HCT116 (cell line): ENCODE measurements around the gene RWDD2A. TPM values are rescaled to one million over a fixed set of nuclear protein-coding genes. Genes with fewer than 3 reads are reported as not detected.

Experiments used
- ATAC-seq: fragments of 200-7000 bp; cut with Tn5 transposase; 2 replicates; pipeline ENCODE4 v1.9.1; 2020; ENCODE audit warnings: mild to moderate bottlenecking, moderate library complexity
- BruUV-seq: library from RNA; stranded (reverse); fragments of 400-500 nt; replicated peaks from 2 replicates; lab custom pipeline; 2021; lab: Mats Ljungman, UMichigan
- CTCF ChIA-PET: fragments of 300-600 bp; sonication (Branson Sonifier 250); formaldehyde crosslinking; loops from one replicate; lab custom pipeline; 2021; ENCODE audit warnings: antibody characterized with exemption; lab: Charles Lee
- POLR2A ChIA-PET: fragments of 300-600, 350-600 bp; sonication (Branson Sonifier 250); formaldehyde crosslinking; loops from one replicate; lab custom pipeline; 2021; ENCODE audit warnings: antibody characterized with exemption; lab: Charles Lee
- RAD21 ChIA-PET, 2 experiments: fragments of 300-600 bp; sonication (Branson Sonifier 250); formaldehyde crosslinking; loops; one replicate each; lab custom pipeline; 2023; ENCODE audit warnings: low total read pairs in 2 of 2; ENCODE audit not compliant: uncharacterized antibody in 2 of 2, unreplicated experiment in 2 of 2, low non-redundant PET in 1 of 2; lab: Charles Lee
- DNase-seq: peaks from one replicate; pipeline ENCODE4 v3.0.0-alpha.2; 2010; ENCODE audit warnings: low read depth, low spot score
- H2AFZ ChIP-seq: fragments of 200-600 bp; shearing (Covaris generic), sonication (generic); 2 replicates; pipeline ENCODE4 v1.6.1; 2017; ENCODE audit warnings: low read depth, mixed run types, mixed read lengths, antibody characterized with exemption, low read length; ENCODE audit not compliant: poor library complexity, severe bottlenecking
- H3K27ac ChIP-seq: 2 replicates; pipeline ENCODE4 v1.5.1; 2012; ENCODE audit warnings: low read depth, low read length
- H3K27me3 ChIP-seq: fragments of 200-600 bp; sonication (generic); 2 replicates; pipeline ENCODE4 v1.6.1; 2016; ENCODE audit warnings: mixed run types, low read length, mixed read lengths; ENCODE audit not compliant: insufficient read depth
- H3K36me3 ChIP-seq, 2 experiments: fragments of 200-500 bp in 1 of 2; fragments of 200-600 bp in 1 of 2; sonication (Bioruptor generic) in 1 of 2; sonication (generic) in 1 of 2; 2 replicates each; pipeline versions ENCODE4 v1.5.1 to v1.6.1; 2014 to 2016; ENCODE audit warnings: low read length in 2 of 2, inconsistent platforms in 1 of 2, mixed read lengths in 1 of 2, mixed run types in 1 of 2; ENCODE audit not compliant: insufficient read depth in 2 of 2, control insufficient read depth in 1 of 2
- H3K4me1 ChIP-seq, 2 experiments: fragments of 200-600 bp in 1 of 2; sonication (generic) in 1 of 2; 2 replicates each; pipeline versions ENCODE4 v1.5.1 to v1.6.1; 2012 to 2017; ENCODE audit warnings: low read length in 2 of 2, inconsistent platforms in 1 of 2, mild to moderate bottlenecking in 1 of 2, mixed read lengths in 1 of 2, mixed run types in 1 of 2, moderate library complexity in 1 of 2; ENCODE audit not compliant: insufficient read depth in 2 of 2, control insufficient read depth in 1 of 2
- H3K4me2 ChIP-seq: fragments of 200-600 bp; sonication (generic); 2 replicates; pipeline ENCODE4 v1.6.1; 2017; ENCODE audit warnings: mixed run types, low read length, mixed read lengths
- H3K4me3 ChIP-seq, 2 experiments: fragments of 200-600 bp in 1 of 2; sonication (generic) in 1 of 2; replicated peaks in 1 of 2; 2 replicates each; pipeline ENCODE4 v1.5.1; 2011 to 2016; ENCODE audit warnings: low read length in 2 of 2, control low read depth in 1 of 2, low read depth in 1 of 2, mild to moderate bottlenecking in 1 of 2, mixed read lengths in 1 of 2, mixed run types in 1 of 2
- H3K79me2 ChIP-seq: fragments of 200-600 bp; sonication (generic); 2 replicates; pipeline ENCODE4 v1.6.1; 2017; ENCODE audit warnings: mild to moderate bottlenecking, mixed run types, low read length, moderate library complexity, mixed read lengths; ENCODE audit not compliant: insufficient read depth
- H3K9ac ChIP-seq: fragments of 200-600 bp; sonication (generic); 2 replicates; pipeline ENCODE4 v1.6.1; 2016; ENCODE audit warnings: low read length, mixed read lengths
- H3K9me2 ChIP-seq: fragments of 200-600 bp; sonication (generic), shearing (Covaris generic); 2 replicates; pipeline ENCODE4 v1.6.1; 2017; ENCODE audit warnings: mixed run types, mild to moderate bottlenecking, moderate library complexity; ENCODE audit not compliant: insufficient read depth
- H3K9me3 ChIP-seq, 2 experiments: fragments of 200-500 bp in 1 of 2; fragments of 200-600 bp in 1 of 2; sonication (Bioruptor generic) in 1 of 2; sonication (generic) in 1 of 2; 2 replicates each; pipeline ENCODE4 v1.6.1; 2014 to 2017; ENCODE audit warnings: low read length in 2 of 2, mixed read lengths in 2 of 2, inconsistent platforms in 1 of 2, low read depth in 1 of 2, mild to moderate bottlenecking in 1 of 2, mixed run types in 1 of 2, moderate library complexity in 1 of 2; ENCODE audit not compliant: control insufficient read depth in 1 of 2, insufficient read depth in 1 of 2
- H4K20me1 ChIP-seq: fragments of 200-600 bp; sonication (generic), shearing (Covaris generic); 2 replicates; pipeline ENCODE4 v1.6.1; 2017; ENCODE audit warnings: mixed run types, mild to moderate bottlenecking, moderate library complexity; ENCODE audit not compliant: insufficient read depth
- ATF3 ChIP-seq: IDR thresholded peaks from 2 replicates; pipeline ENCODE4 v1.6.1; 2012
- CBX3 ChIP-seq: IDR thresholded peaks from 2 replicates; pipeline ENCODE4 v1.6.1; 2012; ENCODE audit warnings: low read depth
- CEBPB ChIP-seq: IDR thresholded peaks from 2 replicates; pipeline ENCODE4 v1.6.1; 2012; ENCODE audit warnings: low read depth
- CTCF ChIP-seq, 3 experiments: fragments of 200-600 bp in 1 of 3; sonication (generic) in 1 of 3; IDR thresholded peaks in 2 of 3; conservative IDR thresholded peaks in 1 of 3; 2 replicates each; pipeline ENCODE4 v1.5.1; 2012 to 2017; ENCODE audit warnings: low read depth in 2 of 3, low read length in 2 of 3, antibody characterized with exemption in 1 of 3, borderline replicate concordance in 1 of 3, control low read depth in 1 of 3, mild to moderate bottlenecking in 1 of 3, mixed read lengths in 1 of 3, mixed run types in 1 of 3, moderate library complexity in 1 of 3; ENCODE audit not compliant: insufficient read depth in 1 of 3
- EGR1 ChIP-seq: IDR thresholded peaks from 2 replicates; pipeline ENCODE4 v1.6.1; 2012; ENCODE audit warnings: low read depth
- ELF1 ChIP-seq: IDR thresholded peaks from 2 replicates; pipeline ENCODE4 v1.6.1; 2012; ENCODE audit warnings: low read depth, borderline replicate concordance
- EZH2 ChIP-seq: fragments of 200-600 bp; sonication (generic); IDR thresholded peaks from 2 replicates; pipeline ENCODE4 v1.6.1; 2017; ENCODE audit warnings: antibody characterized with exemption, mixed run types
- EZH2phosphoT487 ChIP-seq: fragments of 200-600 bp; IDR thresholded peaks from 2 replicates; pipeline ENCODE4 v1.6.1; 2018; ENCODE audit warnings: antibody characterized with exemption, borderline replicate concordance
- JUND ChIP-seq: IDR thresholded peaks from 2 replicates; pipeline ENCODE4 v1.6.1; 2012
- MAX ChIP-seq: IDR thresholded peaks from 2 replicates; pipeline ENCODE4 v1.6.1; 2012
- POLR2AphosphoS5 ChIP-seq: IDR thresholded peaks from 2 replicates; pipeline ENCODE4 v1.6.1; 2011; ENCODE audit warnings: mild to moderate bottlenecking, low read depth, low read length, moderate library complexity
- RAD21 ChIP-seq: IDR thresholded peaks from 2 replicates; pipeline ENCODE4 v1.6.1; 2012; ENCODE audit warnings: low read depth, mild to moderate bottlenecking
- REST ChIP-seq: IDR thresholded peaks from 2 replicates; pipeline ENCODE4 v1.6.1; 2012; ENCODE audit warnings: low read depth
- SIN3A ChIP-seq: IDR thresholded peaks from 2 replicates; pipeline ENCODE4 v1.6.1; 2012; ENCODE audit warnings: low read depth
- SP1 ChIP-seq: IDR thresholded peaks from 2 replicates; pipeline ENCODE4 v1.6.1; 2012; ENCODE audit warnings: low read depth
- SRF ChIP-seq: IDR thresholded peaks from 2 replicates; pipeline ENCODE4 v1.6.1; 2012; ENCODE audit warnings: low read depth
- TCF7L2 ChIP-seq: IDR thresholded peaks from 2 replicates; pipeline ENCODE4 v1.7.0; 2011; ENCODE audit warnings: borderline replicate concordance, inconsistent platforms; ENCODE audit not compliant: insufficient read depth, insufficient read length; ENCODE audit errors: extremely low read depth
- YY1 ChIP-seq: IDR thresholded peaks from 2 replicates; pipeline ENCODE4 v1.6.1; 2011; ENCODE audit warnings: low read length, low read depth, moderate library complexity, mild to moderate bottlenecking; ENCODE audit not compliant: insufficient replicate concordance; ENCODE audit errors: extremely low read depth
- ZNF274 ChIP-seq: fragments of 200-500 bp; sonication (Bioruptor generic); IDR thresholded peaks from 2 replicates; pipeline ENCODE4 v1.6.1; 2014; ENCODE audit warnings: mild to moderate bottlenecking, low read depth, low read length, inconsistent platforms
- intact Hi-C: fragments of 100-400 bp; cut with micrococcal nuclease; formaldehyde crosslinking; loops from 2 replicates; pipeline ENCODE4 v1.10.0; 2022
- total RNA-seq: library from RNA; stranded (reverse); gene quantifications from one replicate; pipeline ENCODE4 v1.2.1, GENCODE V29; 2021; ENCODE audit not compliant: unreplicated experiment

RWDD2A gene
- total RNA-seq, 1 experiment from 2014 or later = 3.6 TPM

- TF ChIP-seq ZNF274 (no peak), YY1 (peak; percentile 49), CEBPB (no peak), ELF1 (peak; percentile 43; the same call in 1 of the 2 replicates), JUND (no peak), EGR1 (peak; percentile 81), RAD21 (no peak), MAX (peak; percentile 74)
Observed at GRCh38 chr6:83192871-83193746, at the start of gene RWDD2A, which contains the start of gene PGM3 (continued).

GRCh38 chr6:83151114-83151513 is 42.0 kb upstream of the RWDD2A start:
- CTCF ChIA-PET = no interaction called here
- Histone ChIP-seq H3K27ac (no peak overlapping the region), H3K4me1 (no peaks in the 10 kb centered on the region), H3K79me2 (no peaks in the 10 kb centered on the region), H3K9ac (no peak overlapping the region), H3K27me3 (no peaks in the 10 kb centered on the region), H3K36me3 (0 out of 4 replicates have a peak, but pooled peaks cover 0 to 3% of the 10 kb centered on the region in 2 experiments), H3K4me2 (no peak overlapping the region), H3K4me3 (no peak overlapping the region), H3K9me2 (no peaks in the 10 kb centered on the region), H3K9me3 (no peaks in the 10 kb centered on the region), H4K20me1 (no peaks in the 10 kb centered on the region), H2AFZ (no peak overlapping the region)
- no peak for ATAC-seq
- RAD21 ChIA-PET = no interaction called here
- no TSS peak for BruUV-seq
- DNase-seq = no peak
- POLR2A ChIA-PET = no interaction called here
- intact Hi-C loops = no loop called here
- TF ChIP-seq ELF1 (no peak), ATF3 (no peak), JUND (no peak), EGR1 (no peak), SRF (no peak), CTCF (IDR thresholded peaks at IDR 0.05 in 2 of 3, conservative IDR thresholded peaks at IDR 0.05 in 1 of 3; ENCODE audit: borderline replicate concordance in 1 of 3, insufficient read depth in 1 of 3, low read depth in 2 of 3, low read length in 2 of 3) (no peak), SP1 (no peak), CBX3 (no peak), EZH2phosphoT487 (no peak), SIN3A (no peak), ZNF274 (no peak), TCF7L2 (no peak), RAD21 (no peak), REST (no peak), EZH2 (no peak), POLR2AphosphoS5 (no peak), YY1 (no peak)
